Raji (cell line): ENCODE measurements around the gene PCK2.

Experiments used
- POLR2A ChIP-seq: IDR thresholded peaks from 2 replicates; pipeline ENCODE4 v1.6.1; 2011; ENCODE audit warnings: low read depth, low read length, control low read depth; ENCODE audit not compliant: insufficient read depth

Gene PCK2

GRCh38 chr14:24093901-24094840 is at the start of gene PCK2:
Gene PCK2, plus strand, starts transcription at chr14:24094311. Its CDS starts 95 bp downstream, at chr14:24094406.
- TF ChIP-seq POLR2A: peak; percentile 91

- no peak for TF ChIP-seq POLR2A
Measured at GRCh38 chr14:24051176-24051788, 42.8 kb upstream of the PCK2 start.

GRCh38 chr14:24051789-24052655 is 42.1 kb upstream of the PCK2 start, which contains the start of gene CARMIL3:
Gene CARMIL3, plus strand, starts transcription at chr14:24052009. Its CDS starts 145 bp downstream, at chr14:24052154.
- TF ChIP-seq POLR2A: peak; percentile 68

- no peak for TF ChIP-seq POLR2A
Measured at GRCh38 chr14:24052656-24053547, 41.2 kb upstream of the PCK2 start.

GRCh38 chr14:24053548-24054323 is 40.4 kb upstream of the PCK2 start:
- no peak for TF ChIP-seq POLR2A

GRCh38 chr14:24054324-24054641 is 39.8 kb upstream of the PCK2 start:
- TF ChIP-seq POLR2A: no peak

- TF ChIP-seq POLR2A: no peak
Measured at GRCh38 chr14:24054646-24055045, 39.5 kb upstream of the PCK2 start.

GRCh38 chr14:24055971-24056799 is 37.9 kb upstream of the PCK2 start:
- TF ChIP-seq POLR2A: no peak

- no peak for TF ChIP-seq POLR2A
Measured at GRCh38 chr14:24056800-24057184, 37.3 kb upstream of the PCK2 start.

GRCh38 chr14:24057271-24057670 is 36.8 kb upstream of the PCK2 start:
- no peak for TF ChIP-seq POLR2A

GRCh38 chr14:24057867-24058259 is 36.2 kb upstream of the PCK2 start:
- TF ChIP-seq POLR2A: no peak

- no peak for TF ChIP-seq POLR2A
Measured at GRCh38 chr14:24058260-24058950, 35.7 kb upstream of the PCK2 start.
